Measurements from ENCODE around the gene GPR78.
A peak's percentile ranks its signal among the peaks of the same experiment; 100 is the strongest.

GPR78 gene

DNA sequence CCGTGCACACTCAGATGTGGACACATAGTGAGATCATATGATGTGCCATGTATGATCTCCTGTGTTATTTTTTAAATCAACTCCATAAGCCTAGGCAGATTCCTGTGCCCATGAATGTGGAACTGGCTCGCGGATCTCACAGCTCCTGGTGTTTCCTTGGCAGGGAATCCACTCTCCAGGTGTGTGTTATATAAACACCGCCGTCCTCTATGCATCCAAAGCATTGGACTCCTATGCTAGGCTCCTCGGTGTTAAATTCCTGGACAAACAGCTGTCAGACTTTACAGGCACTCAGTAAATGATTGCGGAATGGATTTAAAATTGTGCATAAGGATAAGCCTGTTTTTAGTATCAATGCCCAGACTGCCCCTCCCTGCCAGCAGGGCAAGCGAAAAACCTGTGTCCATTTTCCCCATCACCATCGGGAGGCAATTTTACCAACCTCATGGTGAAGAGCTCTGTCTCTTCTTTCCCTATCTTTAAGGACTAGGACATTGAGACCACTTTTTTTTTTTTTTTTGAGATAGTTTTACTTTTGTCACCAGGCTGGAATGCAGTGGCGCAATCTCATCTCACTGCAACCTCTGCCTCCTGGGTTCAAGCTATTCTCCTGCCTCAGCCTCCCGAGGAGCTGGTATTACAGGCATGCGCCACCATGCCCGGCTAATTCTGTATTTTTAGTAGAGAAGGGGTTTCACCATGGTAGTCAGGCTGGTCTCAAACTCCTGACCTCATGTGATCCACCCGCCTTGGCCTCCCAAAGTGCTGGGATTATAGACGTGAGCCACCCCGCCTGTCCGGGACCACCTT, 23.6 kb upstream of the GPR78 start:
- peak; percentile 65 for DNase-seq
- H4K8ac ChIP-seq (ENCODE audit: low read depth, low read length), result no peak overlapping the region
- no peak overlapping the region for H3K27ac ChIP-seq (ENCODE audit: low read depth, low read length)
- no peak overlapping the region for H3K4me3 ChIP-seq (ENCODE audit: low read length)
- peak overlapping the region; percentile 65 for H2BK5ac ChIP-seq (ENCODE audit: low read length)
- H3K4ac ChIP-seq (ENCODE audit: low read depth, low read length), result no peak overlapping the region
- peak overlapping the region; percentile 34 for H3K56ac ChIP-seq (ENCODE audit: low read length)
- H2BK15ac ChIP-seq (replicated peaks; ENCODE audit: low read depth), result no peak overlapping the region
- no peak overlapping the region for H4K5ac ChIP-seq (ENCODE audit: low read length)
- no peaks in the 10 kb centered on the region for H3K36me3 ChIP-seq (ENCODE audit: control insufficient read depth, insufficient read depth, low read length)
- H3K23ac ChIP-seq (ENCODE audit: low read length), result no peak overlapping the region
- no peak overlapping the region for H3K18ac ChIP-seq (ENCODE audit: low read length)
- H3K27me3 ChIP-seq (ENCODE audit: insufficient read depth, low read length, poor library complexity), result no peaks in the 10 kb centered on the region
- H2BK120ac ChIP-seq (ENCODE audit: low read depth, low read length), result no peak overlapping the region
- peaks cover 12% of the 10 kb centered on the region for H3K4me1 ChIP-seq (ENCODE audit: control insufficient read depth, low read depth, low read length)
- no peak overlapping the region for H3K9ac ChIP-seq (ENCODE audit: low read length)
- H3K4me2 ChIP-seq (ENCODE audit: low read length), result no peak overlapping the region
- H3K79me1 ChIP-seq (ENCODE audit: low read length), result no peaks in the 10 kb centered on the region
- no peak overlapping the region for H2AK5ac ChIP-seq (ENCODE audit: low read length)
- no peaks in the 10 kb centered on the region for H3K79me2 ChIP-seq (ENCODE audit: control insufficient read depth, insufficient read depth, low read length)
- no CpG with 5 or more reads among the region's 17 CpGs for WGBS (ENCODE audit: extremely low coverage, insufficient coverage, low lambda C conversion rate)

DNA sequence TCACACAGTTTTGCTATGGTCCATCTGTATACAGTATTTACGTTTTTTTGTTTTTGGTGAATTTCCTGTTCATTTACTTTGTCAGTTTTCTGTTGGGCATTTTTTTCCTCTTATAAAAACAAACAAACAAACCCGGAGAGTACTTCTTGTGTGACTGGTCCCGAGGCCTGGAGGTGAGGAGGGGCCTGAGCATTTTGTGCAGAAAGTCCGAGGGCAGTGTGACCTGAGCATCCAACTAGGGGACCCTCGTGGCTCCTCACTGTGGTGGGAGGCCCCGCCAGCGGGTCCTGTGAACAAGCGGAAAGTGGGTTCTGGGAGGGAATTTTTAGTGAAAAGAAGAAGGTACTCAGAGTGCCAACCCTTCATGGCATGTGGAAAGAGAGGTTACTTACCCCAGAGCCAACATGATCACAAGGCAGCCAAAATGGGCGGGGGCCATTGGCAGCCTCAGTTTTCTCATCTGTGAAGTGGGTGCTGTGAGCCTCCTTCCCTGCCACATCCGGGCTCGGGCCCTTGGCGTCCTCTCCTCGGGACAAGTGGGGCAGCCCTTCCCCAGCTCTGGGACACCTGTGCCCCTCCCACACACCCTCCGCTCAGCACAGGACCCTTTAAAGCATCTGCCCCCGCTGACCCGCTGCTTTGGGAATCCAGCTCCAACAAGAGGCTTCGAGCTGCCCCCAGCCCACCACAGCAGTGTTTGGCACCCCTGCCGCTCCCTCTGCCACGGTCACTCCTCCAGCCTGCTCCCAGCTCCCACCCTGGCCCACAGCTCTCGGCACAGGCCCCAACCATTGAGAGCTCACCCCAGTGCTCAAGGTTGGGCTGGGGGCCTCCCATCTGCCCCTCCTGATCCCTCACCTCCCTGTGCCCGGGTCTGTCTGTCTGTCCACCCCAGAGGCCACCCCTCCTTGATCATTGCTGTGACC, 22.8 kb upstream of the GPR78 start:
- no peaks in the 10 kb centered on the region for H3K36me3 ChIP-seq (ENCODE audit: control insufficient read depth, insufficient read depth, low read length)
- no peak overlapping the region for H3K9ac ChIP-seq (ENCODE audit: low read length)
- H3K18ac ChIP-seq (ENCODE audit: low read length), result peak overlapping the region; percentile 13
- H2BK15ac ChIP-seq (replicated peaks; ENCODE audit: low read depth), result no peak overlapping the region
- H3K23ac ChIP-seq (ENCODE audit: low read length), result no peak overlapping the region
- peak overlapping the region; percentile 87 for H3K4ac ChIP-seq (ENCODE audit: low read depth, low read length)
- no peak overlapping the region for H3K4me3 ChIP-seq (ENCODE audit: low read length)
- H2AK5ac ChIP-seq (ENCODE audit: low read length), result no peak overlapping the region
- WGBS (ENCODE audit: extremely low coverage, insufficient coverage, low lambda C conversion rate), result no CpG with 5 or more reads among the region's 21 CpGs
- H3K56ac ChIP-seq (ENCODE audit: low read length), result no peak overlapping the region
- no peak for DNase-seq
- H4K5ac ChIP-seq (ENCODE audit: low read length), result no peak overlapping the region
- no peaks in the 10 kb centered on the region for H3K79me2 ChIP-seq (ENCODE audit: control insufficient read depth, insufficient read depth, low read length)
- no peaks in the 10 kb centered on the region for H3K27me3 ChIP-seq (ENCODE audit: insufficient read depth, low read length, poor library complexity)
- no peak overlapping the region for H4K8ac ChIP-seq (ENCODE audit: low read depth, low read length)
- no peak overlapping the region for H3K4me2 ChIP-seq (ENCODE audit: low read length)
- H3K79me1 ChIP-seq (ENCODE audit: low read length), result no peaks in the 10 kb centered on the region
- no peak overlapping the region for H2BK120ac ChIP-seq (ENCODE audit: low read depth, low read length)
- H2BK5ac ChIP-seq (ENCODE audit: low read length), result no peak overlapping the region
- no peak overlapping the region for H3K27ac ChIP-seq (ENCODE audit: low read depth, low read length)
- H3K4me1 ChIP-seq (ENCODE audit: control insufficient read depth, low read depth, low read length), result peaks cover 13% of the 10 kb centered on the region

- no peak for DNase-seq
- Histone ChIP-seq H2AK5ac (ENCODE audit: low read length) (peak overlapping the region; percentile 88), H3K23ac (ENCODE audit: low read length) (no peak overlapping the region), H3K18ac (ENCODE audit: low read length) (no peak overlapping the region), H2BK120ac (ENCODE audit: low read depth, low read length) (no peak overlapping the region), H3K79me2 (ENCODE audit: control insufficient read depth, insufficient read depth, low read length) (no peaks in the 10 kb centered on the region), H3K36me3 (ENCODE audit: control insufficient read depth, insufficient read depth, low read length) (no peaks in the 10 kb centered on the region), H2BK15ac (replicated peaks; ENCODE audit: low read depth) (no peak overlapping the region), H4K8ac (ENCODE audit: low read depth, low read length) (no peak overlapping the region), H3K4me1 (ENCODE audit: control insufficient read depth, low read depth, low read length) (peaks cover 13% of the 10 kb centered on the region), H2BK5ac (ENCODE audit: low read length) (no peak overlapping the region), H3K4me2 (ENCODE audit: low read length) (no peak overlapping the region), H3K79me1 (ENCODE audit: low read length) (no peaks in the 10 kb centered on the region), H3K4ac (ENCODE audit: low read depth, low read length) (no peak overlapping the region), H3K27ac (ENCODE audit: low read depth, low read length) (no peak overlapping the region), H3K56ac (ENCODE audit: low read length) (peak overlapping the region; percentile 0), H4K5ac (ENCODE audit: low read length) (no peak overlapping the region), H3K4me3 (ENCODE audit: low read length) (no peak overlapping the region), H3K9ac (ENCODE audit: low read length) (no peak overlapping the region), H3K27me3 (ENCODE audit: insufficient read depth, low read length, poor library complexity) (no peaks in the 10 kb centered on the region)
- WGBS (ENCODE audit: extremely low coverage, insufficient coverage, low lambda C conversion rate), result no CpG with 5 or more reads among the region's 21 CpGs
These were observed 21.9 kb upstream of the GPR78 start for GRCh38 chr4:8558080-8558960.

DNA sequence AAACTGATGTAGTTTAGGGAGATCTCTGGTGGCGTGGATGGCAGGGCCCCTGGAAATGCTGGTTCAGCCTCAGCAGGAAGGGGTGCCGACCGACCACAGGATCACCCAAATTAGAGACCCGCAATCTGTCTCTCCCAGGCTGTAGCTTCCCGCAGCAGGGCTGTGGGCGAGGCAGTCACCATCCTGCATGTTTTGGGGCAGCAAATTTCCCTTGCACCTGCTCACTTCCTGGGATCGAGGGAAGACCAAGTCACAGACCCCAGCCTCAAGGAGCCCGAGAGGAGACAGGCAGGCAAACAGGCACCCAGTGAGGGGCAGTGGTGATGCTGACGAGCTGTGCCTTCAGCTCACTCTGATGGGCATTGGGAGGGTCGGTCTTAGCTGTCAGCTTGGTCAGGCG, 21.2 kb upstream of the GPR78 start:
- peak overlapping the region; percentile 88 for H2AK5ac ChIP-seq (ENCODE audit: low read length)
- no peak overlapping the region for H3K9ac ChIP-seq (ENCODE audit: low read length)
- H3K4me3 ChIP-seq (ENCODE audit: low read length), result no peak overlapping the region
- no peak overlapping the region for H2BK15ac ChIP-seq (replicated peaks; ENCODE audit: low read depth)
- no peak overlapping the region for H3K4me2 ChIP-seq (ENCODE audit: low read length)
- DNase-seq, result no peak
- no CpG with 5 or more reads among the region's 11 CpGs for WGBS (ENCODE audit: extremely low coverage, insufficient coverage, low lambda C conversion rate)
- H3K36me3 ChIP-seq (ENCODE audit: control insufficient read depth, insufficient read depth, low read length), result no peaks in the 10 kb centered on the region
- no peaks in the 10 kb centered on the region for H3K79me2 ChIP-seq (ENCODE audit: control insufficient read depth, insufficient read depth, low read length)
- no peak overlapping the region for H2BK120ac ChIP-seq (ENCODE audit: low read depth, low read length)
- peaks cover 13% of the 10 kb centered on the region for H3K4me1 ChIP-seq (ENCODE audit: control insufficient read depth, low read depth, low read length)
- no peaks in the 10 kb centered on the region for H3K79me1 ChIP-seq (ENCODE audit: low read length)
- no peak overlapping the region for H3K56ac ChIP-seq (ENCODE audit: low read length)
- H3K23ac ChIP-seq (ENCODE audit: low read length), result no peak overlapping the region
- H4K5ac ChIP-seq (ENCODE audit: low read length), result no peak overlapping the region
- no peaks in the 10 kb centered on the region for H3K27me3 ChIP-seq (ENCODE audit: insufficient read depth, low read length, poor library complexity)
- H3K18ac ChIP-seq (ENCODE audit: low read length), result peak overlapping the region; percentile 6
- no peak overlapping the region for H3K27ac ChIP-seq (ENCODE audit: low read depth, low read length)
- H2BK5ac ChIP-seq (ENCODE audit: low read length), result peak overlapping the region; percentile 0
- H3K4ac ChIP-seq (ENCODE audit: low read depth, low read length), result no peak overlapping the region
- no peak overlapping the region for H4K8ac ChIP-seq (ENCODE audit: low read depth, low read length)

GRCh38 chr4:8559524-8560264, 20.5 kb upstream of the GPR78 start:
- no peak overlapping the region for H3K23ac ChIP-seq (ENCODE audit: low read length)
- no peak overlapping the region for H4K8ac ChIP-seq (ENCODE audit: low read depth, low read length)
- H3K79me1 ChIP-seq (ENCODE audit: low read length), result no peaks in the 10 kb centered on the region
- H2AK5ac ChIP-seq (ENCODE audit: low read length), result peak overlapping the region; percentile 19
- H3K9ac ChIP-seq (ENCODE audit: low read length), result peak overlapping the region; percentile 0
- no peaks in the 10 kb centered on the region for H3K27me3 ChIP-seq (ENCODE audit: insufficient read depth, low read length, poor library complexity)
- DNase-seq, result peak; percentile 89
- H4K5ac ChIP-seq (ENCODE audit: low read length), result no peak overlapping the region
- H3K27ac ChIP-seq (ENCODE audit: low read depth, low read length), result no peak overlapping the region
- H3K4me1 ChIP-seq (ENCODE audit: control insufficient read depth, low read depth, low read length), result peaks cover 13% of the 10 kb centered on the region
- peak overlapping the region; percentile 76 for H3K4ac ChIP-seq (ENCODE audit: low read depth, low read length)
- no peak overlapping the region for H3K4me2 ChIP-seq (ENCODE audit: low read length)
- H3K79me2 ChIP-seq (ENCODE audit: control insufficient read depth, insufficient read depth, low read length), result no peaks in the 10 kb centered on the region
- WGBS (ENCODE audit: extremely low coverage, insufficient coverage, low lambda C conversion rate), result no CpG with 5 or more reads among the region's 12 CpGs
- peak overlapping the region; percentile 61 for H3K56ac ChIP-seq (ENCODE audit: low read length)
- H2BK15ac ChIP-seq (replicated peaks; ENCODE audit: low read depth), result no peak overlapping the region
- no peak overlapping the region for H2BK120ac ChIP-seq (ENCODE audit: low read depth, low read length)
- peak overlapping the region; percentile 51 for H3K18ac ChIP-seq (ENCODE audit: low read length)
- no peaks in the 10 kb centered on the region for H3K36me3 ChIP-seq (ENCODE audit: control insufficient read depth, insufficient read depth, low read length)
- H2BK5ac ChIP-seq (ENCODE audit: low read length), result peak overlapping the region; percentile 52
- H3K4me3 ChIP-seq (ENCODE audit: low read length), result no peak overlapping the region
